NCI-H2107 treated with DMSO at 0.1 percent for 48 hours (cell line): ENCODE results near the gene CAMK1G.

ENCODE experiments used
- DNase-seq: peaks from one replicate; lab custom pipeline; 2025; ENCODE audit not compliant: unreplicated experiment; lab: John Stamatoyannopoulos, UW

CAMK1G gene

DNA sequence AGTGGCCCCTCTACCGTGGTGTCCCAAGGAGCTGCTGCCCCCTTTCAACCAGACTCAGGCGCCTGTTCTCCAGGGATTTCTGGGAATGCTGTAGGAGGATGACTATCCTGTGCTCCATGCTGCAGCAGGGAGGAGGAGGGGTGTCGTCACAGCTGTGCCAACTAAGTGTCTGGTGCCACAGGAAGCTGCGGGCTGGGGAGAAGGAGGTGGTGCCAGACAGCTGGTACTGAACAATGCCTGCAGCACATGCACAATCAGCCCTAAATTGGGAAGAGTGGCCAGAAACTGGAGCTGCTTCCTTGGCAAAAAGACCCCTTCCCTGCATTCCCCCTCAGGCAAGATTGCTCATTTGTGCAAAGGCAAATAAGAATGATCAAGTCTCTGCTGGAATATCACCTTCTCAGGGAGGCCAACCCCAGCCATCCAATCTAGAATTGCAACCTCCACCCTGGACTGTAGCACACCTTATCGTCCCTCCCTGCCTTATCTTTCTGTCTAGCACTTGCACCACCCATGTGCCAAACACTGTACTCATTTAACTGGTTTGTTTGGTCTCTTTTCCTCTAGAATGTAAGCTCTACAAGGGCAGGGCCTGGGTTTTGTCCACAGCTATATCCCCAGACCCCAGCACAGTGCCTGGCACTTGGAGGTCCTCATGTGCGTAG lies 35.4 kb downstream of the CAMK1G start:
- DNase-seq, result peak; percentile 66

DNA sequence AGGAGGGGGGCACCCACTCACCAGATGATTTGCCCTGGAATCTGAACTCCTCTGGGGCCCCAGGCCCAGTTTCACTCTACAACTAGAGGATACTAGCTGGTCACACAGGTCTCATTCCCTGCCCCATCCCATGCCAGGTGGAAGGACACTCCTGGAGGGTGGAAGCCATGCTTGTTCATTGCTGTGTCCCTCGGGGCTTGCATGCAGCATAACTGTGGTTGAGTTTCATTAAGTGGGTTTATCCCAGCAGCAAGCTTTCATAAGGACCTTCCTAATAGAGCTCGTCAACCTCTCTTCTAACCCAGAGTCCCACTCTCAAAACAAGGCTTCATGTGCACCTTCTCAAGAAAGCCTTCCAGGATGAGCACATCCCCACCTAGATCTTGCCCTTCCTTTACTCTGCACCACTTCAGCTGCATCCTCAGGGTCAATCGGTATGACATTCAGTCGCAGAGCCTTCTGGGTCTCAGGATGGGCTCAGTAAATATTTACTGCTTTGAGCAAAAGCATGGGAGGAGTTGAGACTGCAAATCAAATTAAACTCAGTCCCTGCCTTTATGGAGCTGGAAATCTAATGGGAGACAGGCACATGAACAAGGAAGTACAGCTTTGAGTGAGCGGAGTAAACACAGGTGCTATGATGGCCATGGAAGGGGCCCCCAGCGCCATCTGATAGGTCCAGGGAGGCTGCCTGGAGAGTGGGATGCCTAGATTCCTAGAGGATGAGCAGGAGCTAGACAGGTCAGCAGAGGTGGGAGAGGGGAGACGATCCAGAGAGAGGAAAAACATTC lies 36.4 kb downstream of the CAMK1G start:
- DNase-seq, result peak; percentile 18

DNA sequence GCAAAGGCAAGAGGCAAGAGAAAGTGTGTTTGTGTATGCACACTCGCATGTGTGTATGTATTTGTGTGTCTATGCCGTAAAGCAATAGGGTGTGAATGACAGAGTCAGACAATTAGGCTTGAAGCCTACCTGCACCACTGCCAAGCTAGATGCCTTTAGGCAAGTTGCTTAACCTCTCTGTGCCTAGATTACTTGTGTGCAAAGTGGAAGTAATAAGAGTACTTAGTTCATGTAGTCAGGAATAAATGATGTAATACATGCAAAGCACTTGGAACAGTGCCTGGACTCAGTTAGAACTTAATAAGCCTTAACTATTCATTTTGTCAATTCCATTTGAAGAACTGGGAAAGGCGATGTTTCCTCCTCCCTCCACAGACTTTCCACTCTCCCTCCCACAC lies 37.0 kb downstream of the CAMK1G start:
- DNase-seq, result no peak

DNA sequence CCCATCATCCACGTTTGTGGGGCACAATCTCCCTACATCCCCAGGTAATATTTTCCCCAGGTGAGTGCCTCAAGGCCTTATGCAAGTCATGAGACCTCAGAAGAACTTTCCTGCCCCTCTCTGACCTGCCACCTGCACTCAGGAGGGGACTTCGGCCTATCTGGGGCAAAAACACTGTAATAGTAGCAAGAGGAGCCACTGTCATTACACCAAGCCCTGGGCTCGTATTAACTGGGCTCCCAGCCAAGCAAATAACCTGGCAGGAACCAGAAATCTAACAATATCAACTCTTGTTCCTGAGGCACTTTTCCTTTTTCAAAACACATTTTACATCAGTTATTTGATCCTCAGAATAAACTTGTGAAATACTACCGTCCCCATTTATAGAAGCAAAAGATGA lies 37.8 kb downstream of the CAMK1G start:
- no peak for DNase-seq

DNA sequence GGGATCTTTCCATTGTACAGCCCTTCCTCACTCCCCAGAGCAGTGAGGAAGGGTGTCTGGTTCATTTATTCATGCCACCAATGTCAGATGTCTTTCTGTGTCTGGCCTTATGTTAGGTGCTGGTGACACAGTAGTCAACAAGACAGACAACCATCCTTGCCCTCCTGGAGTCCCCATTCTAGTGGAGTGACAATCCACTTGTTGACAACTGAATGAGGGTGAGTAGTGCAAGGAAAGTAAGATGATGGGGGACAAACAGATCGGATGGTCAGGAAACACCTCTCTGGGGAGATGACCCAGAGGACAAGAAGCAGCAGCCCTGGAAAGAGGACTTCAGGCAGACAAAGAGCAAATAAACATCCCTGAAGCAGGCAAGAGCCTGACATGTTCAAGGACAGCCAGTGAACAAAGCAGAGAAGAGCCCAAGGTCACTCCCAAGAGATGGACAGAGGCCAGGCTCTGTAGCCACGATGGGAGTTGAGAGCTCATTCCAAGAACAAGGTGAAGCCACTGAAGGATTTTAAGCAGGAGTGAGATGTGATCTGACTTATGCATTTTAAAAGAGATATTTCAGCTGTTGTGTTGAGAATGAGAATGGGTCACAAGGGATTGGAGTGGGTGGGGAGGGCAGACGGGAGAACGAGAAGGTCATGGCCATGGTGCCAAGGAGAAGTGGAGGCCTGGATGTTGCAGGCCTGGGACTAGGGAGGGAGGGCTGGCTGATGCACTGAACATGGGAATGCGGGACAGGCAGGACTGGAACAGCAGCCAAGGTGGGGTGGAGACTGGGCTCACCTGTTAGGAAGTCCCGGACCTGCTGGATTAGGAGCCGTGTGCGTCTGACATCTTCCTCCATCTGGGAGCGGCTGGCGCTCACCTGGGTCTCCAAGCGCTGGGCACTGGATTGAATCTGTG lies 38.5 kb downstream of the CAMK1G start:
- DNase-seq, result no peak

DNA sequence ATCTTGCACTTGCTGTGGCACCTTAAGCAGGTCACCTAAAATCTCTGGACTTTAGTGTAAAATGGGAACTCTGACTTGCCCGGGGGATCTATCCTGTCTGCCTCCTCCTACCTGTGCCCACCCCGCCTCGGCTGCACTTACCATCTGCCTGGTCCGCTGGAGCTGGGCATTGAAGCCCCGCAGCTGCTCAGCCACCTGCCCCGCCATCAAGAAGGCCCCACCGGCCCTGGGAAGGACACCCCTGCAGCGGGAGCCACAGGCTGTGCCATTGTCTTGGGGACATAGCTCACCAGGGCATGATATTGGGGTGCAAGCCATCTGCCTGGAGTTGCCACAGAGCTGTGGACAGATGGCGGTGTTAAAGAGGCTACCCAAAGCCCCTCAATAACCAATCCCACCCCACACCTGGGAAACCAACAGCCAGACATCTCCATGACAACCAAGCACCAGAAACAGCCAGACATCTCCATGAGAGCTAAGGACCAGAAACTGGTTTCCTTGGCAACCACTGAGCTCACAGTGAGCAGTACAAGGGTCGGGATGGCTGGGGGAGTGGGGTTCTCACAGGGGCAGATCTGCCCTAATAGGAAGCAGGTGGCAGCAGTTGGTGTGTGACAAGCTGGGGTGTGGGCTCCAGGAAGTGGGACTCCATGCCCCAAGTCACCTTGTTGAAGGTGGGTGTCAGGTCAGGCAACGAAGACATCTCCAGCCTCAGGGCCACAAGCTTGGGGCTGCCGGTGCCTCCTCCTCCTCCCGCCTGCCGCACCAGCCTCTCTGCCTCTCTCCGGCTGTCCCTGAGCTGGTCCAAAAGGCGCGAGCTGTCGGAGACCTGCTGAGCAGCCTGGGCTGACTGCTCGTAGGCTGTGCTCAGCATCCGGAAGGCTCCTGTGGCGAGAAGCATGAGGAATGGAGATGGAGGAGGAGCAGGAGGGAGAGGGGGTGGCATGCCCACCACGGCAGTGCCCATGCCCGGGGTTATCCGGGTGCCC lies 39.6 kb downstream of the CAMK1G start:
- no peak for DNase-seq

DNA sequence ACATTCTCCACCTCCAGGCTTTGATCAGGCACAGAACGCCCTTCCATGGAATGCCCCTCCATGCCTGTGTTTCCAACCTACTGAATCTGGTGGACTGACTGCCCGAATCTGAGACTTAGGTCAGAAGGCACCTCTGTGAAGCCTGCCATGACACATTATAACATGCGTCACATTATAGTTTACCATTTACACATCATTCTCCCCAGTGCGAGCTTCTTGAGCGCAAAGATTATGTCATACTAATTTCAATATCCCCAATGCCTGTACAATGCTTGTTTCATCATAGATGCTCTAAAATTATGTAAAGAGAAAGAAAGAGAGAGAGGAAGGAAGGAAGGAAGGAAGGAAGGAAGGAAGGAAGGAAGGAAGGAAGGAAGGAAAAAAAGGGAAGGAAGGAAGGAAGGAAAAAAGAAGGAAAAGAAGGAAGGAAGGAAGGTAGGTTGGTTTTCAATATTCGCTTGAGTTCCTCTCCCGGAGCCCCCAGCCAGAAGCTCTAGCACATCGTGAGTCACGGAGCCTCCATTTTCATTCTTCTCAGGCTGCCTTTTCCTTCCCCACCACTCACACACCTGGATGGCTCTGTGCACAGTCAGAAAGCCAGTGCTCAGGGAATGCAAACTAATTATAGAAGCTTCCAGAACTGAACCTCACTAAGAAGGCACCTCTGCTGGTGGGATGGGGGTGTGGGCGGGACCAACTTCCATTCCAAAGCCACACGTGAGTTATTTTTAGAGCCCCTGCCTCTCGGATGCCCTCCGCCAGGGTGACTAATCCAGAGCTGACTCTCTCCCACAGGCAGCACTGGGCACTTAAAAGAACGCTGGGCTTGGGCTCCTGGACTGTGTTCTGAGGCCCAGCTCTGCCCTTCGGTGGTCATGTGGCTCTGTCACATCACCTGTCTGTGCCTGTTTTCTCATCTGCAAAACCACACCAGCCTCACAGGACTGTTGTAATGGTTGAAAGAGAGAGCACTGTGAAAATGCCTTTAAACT lies 41.3 kb downstream of the CAMK1G start:
- DNase-seq, result no peak

DNA sequence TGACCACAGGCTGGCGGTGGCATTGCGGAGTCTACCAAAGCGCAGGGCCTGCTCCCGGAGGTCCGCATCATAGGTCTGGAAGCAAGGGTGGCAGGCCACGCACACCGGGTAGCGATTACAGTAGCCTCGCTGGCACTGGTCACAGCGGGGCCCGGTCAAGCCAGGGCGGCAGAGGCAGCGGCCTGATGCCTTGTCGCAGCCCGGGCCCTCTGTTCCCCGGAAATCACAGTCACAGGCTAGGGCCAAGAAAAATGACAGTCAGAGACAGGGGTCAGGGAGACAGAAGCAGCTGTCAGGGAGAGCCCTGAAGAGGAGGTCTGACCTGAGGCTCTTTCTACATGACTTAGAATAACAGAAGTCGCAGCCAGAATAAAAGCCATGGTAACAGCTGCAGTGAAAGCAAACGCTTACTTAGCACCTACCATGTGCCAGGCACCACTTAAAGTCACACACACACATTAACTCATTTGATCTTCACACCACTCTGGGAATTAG lies 42.3 kb downstream of the CAMK1G start:
- no peak for DNase-seq

DNA sequence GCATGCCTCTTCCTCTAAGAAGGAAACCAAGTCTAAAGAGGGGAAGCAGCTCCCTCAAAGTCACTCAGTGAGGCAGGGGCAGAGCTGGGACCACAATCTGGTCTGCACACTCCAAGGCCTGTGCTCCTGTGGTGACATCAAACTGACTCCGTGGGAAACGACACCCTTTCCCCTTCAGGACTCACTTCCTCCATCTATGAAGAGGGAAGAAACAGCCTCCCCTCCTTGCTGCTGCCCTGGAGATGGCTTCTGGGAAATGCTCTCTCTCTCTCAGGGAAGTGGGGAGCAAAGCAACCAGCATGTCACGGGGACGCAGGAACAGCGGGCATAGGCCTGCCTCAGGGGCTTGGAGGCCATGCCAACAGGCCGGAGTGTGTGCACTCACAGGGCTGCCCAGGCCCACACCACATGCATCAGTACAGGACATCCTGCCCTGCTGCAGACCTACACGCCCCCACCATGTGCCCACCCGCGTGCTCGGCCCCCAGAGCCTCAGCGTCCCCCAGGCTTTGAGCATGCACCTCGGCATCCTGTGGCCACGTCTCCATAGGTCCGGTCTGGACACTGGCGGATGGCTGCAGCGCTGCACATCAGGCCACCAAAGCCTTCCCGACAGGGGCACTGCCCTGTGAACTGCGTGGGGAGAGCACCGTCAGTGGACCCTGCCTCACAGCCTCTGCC lies 43.0 kb downstream of the CAMK1G start:
- DNase-seq, result no peak

DNA sequence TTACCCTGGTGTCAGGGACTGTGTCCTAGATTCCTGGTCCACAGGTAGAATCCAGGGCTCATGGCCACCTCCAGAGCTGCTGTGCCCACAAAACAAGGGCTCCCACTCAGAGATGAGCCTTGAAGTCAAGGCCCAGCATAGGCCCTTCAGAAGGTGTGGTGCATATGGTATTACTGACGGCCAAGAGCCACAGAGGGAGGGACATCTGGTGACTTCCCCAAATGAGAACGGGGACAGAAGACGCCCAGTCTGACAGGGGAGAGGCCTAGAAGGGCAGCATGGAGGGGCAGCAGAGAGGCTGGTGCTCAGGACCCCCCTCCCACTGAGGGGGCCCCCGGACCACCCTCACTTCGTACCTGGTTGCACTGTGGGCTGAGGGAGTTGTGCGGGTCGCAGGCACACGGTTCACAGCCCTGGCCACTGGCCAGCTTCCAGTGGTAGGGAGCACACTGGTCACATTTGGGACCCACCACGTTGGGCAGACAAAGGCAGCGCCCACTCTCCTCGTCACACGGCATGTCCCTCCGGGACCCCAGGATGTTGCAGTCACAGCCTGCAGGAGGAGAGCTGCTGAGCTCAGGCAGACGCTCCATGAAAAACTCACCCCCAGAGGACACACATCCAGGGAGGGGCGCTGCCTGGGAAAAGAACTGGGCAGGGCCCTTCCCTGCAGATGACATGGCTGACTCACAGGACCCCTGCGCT lies 43.7 kb downstream of the CAMK1G start:
- no peak for DNase-seq

DNA sequence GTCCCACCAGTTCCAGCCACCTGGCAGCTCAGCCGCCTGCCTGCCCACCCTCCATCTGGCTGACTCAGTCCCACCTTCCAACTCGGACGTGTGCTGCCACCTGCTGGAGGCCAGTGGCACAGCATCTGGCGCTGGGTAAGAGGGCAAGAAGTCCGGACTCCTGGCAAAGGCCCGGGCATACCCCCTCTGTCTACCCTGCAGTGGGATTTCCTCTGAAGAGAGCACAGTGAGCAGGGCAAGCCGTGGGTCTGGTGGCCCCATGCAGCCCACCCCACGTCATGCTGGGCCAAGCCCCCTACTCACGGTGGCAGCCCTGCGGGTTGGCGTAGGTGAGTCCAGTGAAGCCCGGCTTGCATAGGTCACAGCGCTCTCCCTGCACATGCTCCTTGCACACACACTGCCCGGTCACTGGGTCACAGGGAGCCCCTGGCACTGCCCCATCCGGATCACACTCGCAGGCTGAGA lies 44.2 kb downstream of the CAMK1G start:
- DNase-seq, result peak; percentile 54

DNA sequence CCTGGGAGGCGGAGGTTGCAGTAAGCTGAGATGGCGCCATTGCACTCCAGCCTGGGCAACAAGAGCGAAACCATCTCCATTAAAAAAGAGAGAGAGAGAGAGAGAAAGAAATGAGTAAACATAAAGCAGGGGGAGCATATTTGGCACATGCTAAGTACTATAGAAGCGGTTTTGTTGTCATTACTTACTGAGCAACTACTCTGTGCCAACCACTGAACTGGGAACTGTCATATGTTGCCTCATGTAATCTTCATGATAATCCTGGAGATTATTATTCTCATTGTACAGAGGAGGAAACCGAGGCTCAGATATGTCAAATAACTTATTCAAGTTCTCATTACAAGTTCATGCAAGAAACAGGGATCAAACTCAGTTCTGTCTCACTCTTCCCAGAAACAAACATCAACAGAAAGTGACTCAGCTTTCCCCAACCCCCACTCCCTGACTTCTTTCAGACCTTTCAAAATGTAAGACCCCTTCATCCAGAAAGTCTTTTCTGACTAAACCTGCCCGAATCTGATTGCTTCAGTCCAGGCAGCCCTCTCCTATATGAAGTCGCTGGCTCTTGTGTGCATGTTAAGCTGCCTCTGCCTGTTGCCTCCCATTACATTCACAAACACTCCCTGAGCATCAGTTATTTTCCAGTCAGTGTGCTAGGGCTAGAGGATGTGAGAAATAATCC lies 45.2 kb downstream of the CAMK1G start:
- DNase-seq, result no peak

DNA sequence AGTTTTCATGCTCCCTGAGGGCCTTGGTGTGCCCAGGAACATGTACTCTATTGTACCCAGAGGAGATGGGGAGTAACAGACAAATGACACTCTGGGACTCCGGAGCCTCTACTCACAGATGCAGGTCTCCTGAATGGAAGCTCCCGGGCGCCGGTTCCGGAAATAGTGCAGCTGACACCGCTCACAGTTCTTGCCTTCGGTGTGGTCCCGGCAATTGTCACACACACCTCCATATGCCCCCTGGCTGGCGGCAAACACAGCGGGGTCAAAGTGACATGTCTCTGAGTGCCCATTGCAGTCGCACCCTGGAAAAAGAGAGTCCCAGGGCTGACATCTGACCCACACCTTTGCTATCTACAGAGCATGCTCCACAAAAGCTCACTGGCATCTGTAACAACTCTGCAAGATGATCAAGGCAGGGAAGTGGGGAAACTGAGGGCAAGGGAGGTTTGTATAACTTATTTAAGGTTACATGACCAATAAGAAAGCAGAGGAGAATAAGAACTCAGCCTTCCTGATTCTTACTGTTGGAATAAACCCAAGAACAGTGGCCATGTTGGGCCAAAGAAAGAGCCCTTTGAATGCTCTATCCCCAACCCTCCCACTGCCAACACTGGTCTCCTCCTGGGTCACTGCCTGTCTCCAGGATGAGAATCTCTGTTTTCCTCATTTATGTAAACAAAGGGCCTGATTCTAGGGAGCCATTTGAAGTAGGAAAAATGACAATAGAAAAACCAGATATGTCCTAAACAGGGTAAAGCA lies 46.3 kb downstream of the CAMK1G start:
- no peak for DNase-seq

DNA sequence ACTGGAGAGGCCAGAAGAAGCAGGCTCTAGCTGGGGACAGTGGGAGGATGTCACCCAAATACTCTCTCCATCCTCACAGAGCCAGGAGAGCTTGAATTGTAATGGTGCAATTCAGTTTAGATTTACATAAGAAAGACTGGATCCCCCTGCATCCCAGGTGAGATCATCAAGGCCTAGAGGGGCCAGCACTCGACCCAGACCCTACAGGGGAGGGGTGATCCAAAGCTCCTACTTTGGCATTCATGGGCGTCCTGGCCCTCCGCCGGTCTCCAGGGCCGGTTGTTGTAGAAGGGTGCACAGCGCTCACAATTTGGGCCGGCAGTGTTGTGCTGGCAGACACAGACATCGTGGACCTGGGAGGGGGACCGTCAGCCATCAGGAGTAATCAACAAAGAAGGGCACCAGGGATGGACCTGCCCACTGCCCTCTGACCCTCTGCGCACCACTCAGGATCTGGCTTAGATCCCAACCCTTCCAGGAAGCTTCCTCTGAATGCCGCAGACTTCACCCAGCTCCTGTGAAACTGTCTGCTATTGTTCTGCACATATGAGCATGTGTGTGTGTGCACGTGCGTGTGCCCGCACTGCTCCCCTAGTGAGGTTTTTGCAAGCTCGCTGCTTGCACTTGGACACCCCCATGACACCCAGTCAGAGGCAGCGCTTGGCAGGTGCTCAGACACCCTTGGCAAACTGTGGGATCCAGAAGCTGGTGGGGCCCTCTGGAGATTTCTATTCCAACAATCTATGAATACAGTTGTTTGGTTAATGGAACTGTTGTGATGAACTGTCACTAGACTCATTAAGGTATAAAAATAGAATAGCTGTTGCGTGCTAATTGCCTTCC lies 47.1 kb downstream of the CAMK1G start:
- peak; percentile 19 for DNase-seq

DNA sequence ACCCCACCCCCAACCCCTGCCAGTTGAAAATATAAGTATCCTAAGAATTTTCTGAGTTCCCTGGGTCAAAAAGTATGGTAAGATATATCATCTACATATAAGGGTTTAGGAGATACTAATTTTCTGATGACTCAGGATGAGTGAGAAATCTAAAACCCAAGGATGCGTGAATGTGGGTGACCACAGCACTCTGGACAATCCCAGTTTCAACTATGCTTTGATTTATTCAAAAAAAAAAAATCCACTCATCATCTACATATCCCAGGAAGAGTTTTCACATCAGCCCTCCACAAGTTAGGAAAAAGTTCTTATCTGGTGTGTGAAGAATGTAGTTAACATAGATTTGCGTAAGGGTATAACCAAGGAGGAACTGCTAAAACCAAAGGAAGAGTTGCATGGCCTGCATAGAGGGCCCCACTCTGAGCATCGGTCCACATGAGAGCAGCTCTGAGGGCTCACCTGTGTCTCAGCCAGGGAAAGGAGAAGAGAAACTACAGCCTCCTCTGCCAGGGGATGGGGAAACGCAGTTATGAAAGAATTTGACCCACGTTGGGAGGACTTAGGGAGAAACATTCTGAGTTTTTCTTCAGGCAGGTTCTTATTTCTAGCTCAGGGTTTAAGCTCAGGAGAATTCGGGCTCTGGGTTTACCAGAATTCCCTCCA lies 50.0 kb downstream of the CAMK1G start:
- no peak for DNase-seq
